ENCODE measurements around the gene HOXA6. TPM values are rescaled to one million over a fixed set of nuclear protein-coding genes. Genes with fewer than 3 reads are reported as not detected.

Gene HOXA6
- total RNA-seq, 1 experiment from 2014 or later: not detected

GRCh38 chr7:27113991-27114769 lies 33.4 kb downstream of the HOXA6 start:
- no peaks in the 10 kb centered on the region for H3K9me3 Mint-ChIP-seq
- H3K27ac Mint-ChIP-seq: no peak overlapping the region
- peak overlapping the region; percentile 45 for H3K4me3 Mint-ChIP-seq
- H3K27me3 Mint-ChIP-seq (ENCODE audit: low read depth): peaks cover 95% of the 10 kb centered on the region
- TF ChIP-seq NR3C1 (CRISPR knock-in tag; conservative IDR thresholded peaks at IDR 0.05; ENCODE audit: low read depth): no peak
- TF ChIP-seq EMX1 (CRISPR knock-in tag; IDR thresholded peaks at IDR 0.05): no peak
- TF ChIP-seq ZNF425 (CRISPR knock-in tag; conservative IDR thresholded peaks at IDR 0.05): no peak
- no peaks in the 10 kb centered on the region for H3K36me3 Mint-ChIP-seq
- peaks cover 18% of the 10 kb centered on the region for H3K4me1 Mint-ChIP-seq
- ChIA-PET CTCF (no interaction called here), POLR2A (interaction anchor here (1.0 kb wide), 1 partner anchor 29 kb away, joined by 3 read pairs; the partner anchor contains the start of gene HOXA5)
- ATAC-seq: no peak
- no peak for DNase-seq (ENCODE audit: low spot score)

GRCh38 chr7:27112955-27113949 lies 34.3 kb downstream of the HOXA6 start:
- no peak for TF ChIP-seq IRF2 (CRISPR knock-in tag; IDR thresholded peaks at IDR 0.05; ENCODE audit: borderline replicate concordance, low read depth)
- no peak for TF ChIP-seq ZNF317 (CRISPR knock-in tag; IDR thresholded peaks at IDR 0.05; ENCODE audit: borderline replicate concordance, low read depth)
- no peak for TF ChIP-seq CREB1 (CRISPR knock-in tag; IDR thresholded peaks at IDR 0.05)
- TF ChIP-seq ZNF512 (CRISPR knock-in tag; IDR thresholded peaks at IDR 0.05; ENCODE audit: borderline replicate concordance): no peak
- TF ChIP-seq ATF6 (CRISPR knock-in tag; IDR thresholded peaks at IDR 0.05): no peak
- TF ChIP-seq MAX (CRISPR knock-in tag; IDR thresholded peaks at IDR 0.05): no peak
- DNase-seq (ENCODE audit: low spot score) (peak; percentile 61), ATAC-seq (peak; percentile 21)
- CTCF ChIA-PET: interaction anchor here (0.6 kb wide), 1 partner anchor 280 kb away, joined by 3 read pairs; no protein-coding TSS in a partner anchor
- no peak overlapping the region for H3K27ac Mint-ChIP-seq
- H3K4me3 Mint-ChIP-seq: peak overlapping the region; percentile 57
- no peaks in the 10 kb centered on the region for H3K36me3 Mint-ChIP-seq
- peaks cover 95% of the 10 kb centered on the region for H3K27me3 Mint-ChIP-seq (ENCODE audit: low read depth)
- POLR2A ChIA-PET: interaction anchor here (1.0 kb wide), 1 partner anchor 30 kb away, joined by 3 read pairs; the partner anchor contains the start of gene HOXA5
- no peaks in the 10 kb centered on the region for H3K9me3 Mint-ChIP-seq
- peaks cover 20% of the 10 kb centered on the region for H3K4me1 Mint-ChIP-seq

- Mint-ChIP-seq H3K27ac (no peak overlapping the region), H3K4me1 (peaks cover 18% of the 10 kb centered on the region), H3K9me3 (no peaks in the 10 kb centered on the region), H3K4me3 (no peak overlapping the region), H3K36me3 (no peaks in the 10 kb centered on the region), H3K27me3 (ENCODE audit: low read depth) (peaks cover 95% of the 10 kb centered on the region)
- CTCF ChIA-PET: no interaction called here
- no peak for TF ChIP-seq ZNF423 (CRISPR knock-in tag; IDR thresholded peaks at IDR 0.05)
- ATAC-seq: no peak
- POLR2A ChIA-PET: no interaction called here
- DNase-seq (ENCODE audit: low spot score): no peak
These were observed 35.2 kb downstream of the HOXA6 start for GRCh38 chr7:27112361-27112760.
